ENCODE results near the gene SLC35F6.

Gene SLC35F6

DNA sequence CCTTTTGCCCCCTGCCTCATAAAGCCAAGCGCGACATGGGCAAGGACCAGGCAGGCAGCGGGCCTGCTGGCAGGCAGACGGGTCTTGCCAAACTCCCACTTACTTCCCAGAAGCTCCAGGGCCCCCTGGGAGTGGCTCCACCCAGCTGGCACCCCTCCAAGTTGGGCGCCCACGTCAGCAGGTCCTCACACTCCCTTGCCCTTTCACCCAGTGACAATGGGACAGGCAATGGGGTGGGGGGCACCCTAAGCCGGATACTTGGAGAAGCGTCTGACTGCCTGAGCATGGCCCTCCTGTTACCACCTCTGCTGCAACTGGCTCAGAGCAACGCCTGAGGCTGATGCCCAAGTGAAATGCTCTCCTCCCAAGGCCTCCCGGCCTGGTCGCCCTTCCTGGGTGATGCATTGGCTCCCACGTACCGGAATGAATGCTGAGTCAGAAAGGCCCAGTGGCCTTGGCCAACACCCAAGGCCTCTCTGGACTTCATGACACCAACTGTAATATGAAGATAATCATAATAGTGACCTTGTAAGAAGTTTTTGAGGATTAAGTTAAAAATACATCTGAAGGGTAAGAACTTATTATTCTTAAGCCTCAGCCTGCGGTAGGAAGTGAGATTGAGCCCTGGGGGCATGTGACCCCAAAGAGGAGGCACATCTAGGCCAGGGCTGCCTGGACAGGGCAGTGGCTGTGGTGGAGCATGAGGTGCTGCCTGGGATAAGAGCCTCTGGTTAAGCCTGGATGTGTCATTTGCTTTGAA, 39.9 kb upstream of the SLC35F6 start:
- no peak for DNase-seq (ENCODE audit: low spot score)
- in situ Hi-C loops (cut with MboI; ENCODE audit: low sequenced_read_pairs, unreplicated experiment): no loop called here
- TF ChIP-seq, protein P1, sequence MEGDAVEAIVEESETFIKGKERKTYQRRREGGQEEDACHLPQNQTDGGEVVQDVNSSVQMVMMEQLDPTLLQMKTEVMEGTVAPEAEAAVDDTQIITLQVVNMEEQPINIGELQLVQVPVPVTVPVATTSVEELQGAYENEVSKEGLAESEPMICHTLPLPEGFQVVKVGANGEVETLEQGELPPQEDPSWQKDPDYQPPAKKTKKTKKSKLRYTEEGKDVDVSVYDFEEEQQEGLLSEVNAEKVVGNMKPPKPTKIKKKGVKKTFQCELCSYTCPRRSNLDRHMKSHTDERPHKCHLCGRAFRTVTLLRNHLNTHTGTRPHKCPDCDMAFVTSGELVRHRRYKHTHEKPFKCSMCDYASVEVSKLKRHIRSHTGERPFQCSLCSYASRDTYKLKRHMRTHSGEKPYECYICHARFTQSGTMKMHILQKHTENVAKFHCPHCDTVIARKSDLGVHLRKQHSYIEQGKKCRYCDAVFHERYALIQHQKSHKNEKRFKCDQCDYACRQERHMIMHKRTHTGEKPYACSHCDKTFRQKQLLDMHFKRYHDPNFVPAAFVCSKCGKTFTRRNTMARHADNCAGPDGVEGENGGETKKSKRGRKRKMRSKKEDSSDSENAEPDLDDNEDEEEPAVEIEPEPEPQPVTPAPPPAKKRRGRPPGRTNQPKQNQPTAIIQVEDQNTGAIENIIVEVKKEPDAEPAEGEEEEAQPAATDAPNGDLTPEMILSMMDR (IDR thresholded peaks at IDR 0.05; ENCODE audit: borderline replicate concordance, control extremely low read depth, extremely low read depth, insufficient read depth, missing control alignments): no peak

GRCh38 chr2:26724784-26725520, 39.1 kb upstream of the SLC35F6 start:
- TF ChIP-seq, protein P1 (IDR thresholded peaks at IDR 0.05; ENCODE audit: borderline replicate concordance, control extremely low read depth, extremely low read depth, insufficient read depth, missing control alignments): no peak
- DNase-seq (ENCODE audit: low spot score): no peak
- in situ Hi-C loops (cut with MboI; ENCODE audit: low sequenced_read_pairs, unreplicated experiment): no loop called here

DNA sequence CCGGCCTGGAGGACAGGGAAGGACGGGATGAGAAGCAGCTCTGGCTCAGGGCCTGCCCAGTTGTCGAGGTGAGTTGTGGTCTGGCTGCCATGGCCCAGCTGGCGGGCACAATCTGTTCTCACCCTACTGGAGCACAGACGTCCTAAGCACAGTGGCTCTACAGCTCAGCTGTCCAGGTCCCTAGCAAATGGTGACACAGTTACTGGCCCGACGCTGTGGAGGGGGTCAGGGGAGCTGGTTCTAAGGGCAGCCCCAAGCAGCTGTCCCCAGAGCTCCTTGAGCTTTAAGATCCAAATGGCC, 38.6 kb upstream of the SLC35F6 start:
- TF ChIP-seq, protein P1 (IDR thresholded peaks at IDR 0.05; ENCODE audit: borderline replicate concordance, control extremely low read depth, extremely low read depth, insufficient read depth, missing control alignments): no peak
- DNase-seq (ENCODE audit: low spot score): no peak
- in situ Hi-C loops (cut with MboI; ENCODE audit: low sequenced_read_pairs, unreplicated experiment): no loop called here

- TF ChIP-seq, protein P1 (IDR thresholded peaks at IDR 0.05; ENCODE audit: borderline replicate concordance, control extremely low read depth, extremely low read depth, insufficient read depth, missing control alignments): no peak
- in situ Hi-C loops (cut with MboI; ENCODE audit: low sequenced_read_pairs, unreplicated experiment): no loop called here
- DNase-seq (ENCODE audit: low spot score): no peak
These were observed 37.9 kb upstream of the SLC35F6 start for GRCh38 chr2:26726228-26726627.

GRCh38 chr2:26727641-26728561, 36.2 kb upstream of the SLC35F6 start:
- TF ChIP-seq, protein P1 (IDR thresholded peaks at IDR 0.05; ENCODE audit: borderline replicate concordance, control extremely low read depth, extremely low read depth, insufficient read depth, missing control alignments): no peak
- DNase-seq (ENCODE audit: low spot score): no peak
- in situ Hi-C loops (cut with MboI; ENCODE audit: low sequenced_read_pairs, unreplicated experiment): no loop called here

DNA sequence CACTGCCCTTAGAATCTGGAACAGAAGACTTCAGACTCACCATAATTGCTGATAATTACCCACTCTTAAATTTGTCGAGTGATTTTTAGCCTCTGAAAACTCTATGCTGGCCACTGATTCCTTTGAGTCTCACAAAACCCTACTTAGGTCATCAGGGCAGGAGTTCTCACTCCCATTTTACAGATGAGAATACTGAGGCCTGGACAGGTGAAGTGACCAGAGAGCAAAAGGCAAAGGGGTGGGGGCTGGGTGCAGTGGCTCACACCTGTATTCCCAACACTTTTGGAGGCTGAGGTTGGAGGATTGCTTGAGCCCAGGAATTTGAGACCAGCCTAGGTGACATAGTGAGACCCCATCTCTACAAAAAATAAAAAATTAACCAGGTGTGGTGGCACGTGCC, 34.8 kb upstream of the SLC35F6 start:
- in situ Hi-C loops (cut with MboI; ENCODE audit: low sequenced_read_pairs, unreplicated experiment): no loop called here
- no peak for DNase-seq (ENCODE audit: low spot score)
- TF ChIP-seq, protein P1 (IDR thresholded peaks at IDR 0.05; ENCODE audit: borderline replicate concordance, control extremely low read depth, extremely low read depth, insufficient read depth, missing control alignments): no peak
